Ishikawa (cell line): ENCODE measurements around the gene RELN.

Experiments used
- CEBPB ChIP-seq: IDR thresholded peaks from 2 replicates; pipeline ENCODE4 v1.6.1; 2012
- CREB1 ChIP-seq: IDR thresholded peaks from 2 replicates; pipeline ENCODE4 v1.6.1; 2012; ENCODE audit warnings: low read depth
- EGR1 ChIP-seq: IDR thresholded peaks from 2 replicates; pipeline ENCODE4 v1.6.1; 2012
- EP300 ChIP-seq: IDR thresholded peaks from 2 replicates; pipeline ENCODE4 v1.6.1; 2012; ENCODE audit warnings: borderline replicate concordance
- FOXM1 ChIP-seq: IDR thresholded peaks from 2 replicates; pipeline ENCODE4 v1.6.1; 2012; ENCODE audit warnings: low read depth, borderline replicate concordance
- NFIC ChIP-seq: IDR thresholded peaks from 2 replicates; pipeline ENCODE4 v1.6.1; 2012
- RAD21 ChIP-seq: IDR thresholded peaks from 2 replicates; pipeline ENCODE4 v1.6.1; 2012; ENCODE audit warnings: low read depth
- TAF1 ChIP-seq: IDR thresholded peaks from 2 replicates; pipeline ENCODE4 v1.6.1; 2012; ENCODE audit warnings: low read depth, mild to moderate bottlenecking
- TCF12 ChIP-seq: IDR thresholded peaks from 2 replicates; pipeline ENCODE4 v1.6.1; 2012; ENCODE audit warnings: low read depth
- TEAD4 ChIP-seq: IDR thresholded peaks from 2 replicates; pipeline ENCODE4 v1.6.1; 2012
- YY1 ChIP-seq: IDR thresholded peaks from 2 replicates; pipeline ENCODE4 v1.6.1; 2012; ENCODE audit warnings: low read depth
- ZBTB7A ChIP-seq: IDR thresholded peaks from 2 replicates; pipeline ENCODE4 v1.6.1; 2012; ENCODE audit warnings: low read depth
- TF ChIP-seq, protein P1 (sequence below): IDR thresholded peaks from 2 replicates; pipeline ENCODE4 v1.6.1; 2012; ENCODE audit warnings: low read depth, mild to moderate bottlenecking
- TF ChIP-seq, protein P2 (sequence below): IDR thresholded peaks from 2 replicates; pipeline ENCODE4 v1.6.1; 2012
- TF ChIP-seq, protein P3 (sequence below): IDR thresholded peaks from 2 replicates; pipeline ENCODE4 v1.6.1; 2012

Gene RELN

DNA sequence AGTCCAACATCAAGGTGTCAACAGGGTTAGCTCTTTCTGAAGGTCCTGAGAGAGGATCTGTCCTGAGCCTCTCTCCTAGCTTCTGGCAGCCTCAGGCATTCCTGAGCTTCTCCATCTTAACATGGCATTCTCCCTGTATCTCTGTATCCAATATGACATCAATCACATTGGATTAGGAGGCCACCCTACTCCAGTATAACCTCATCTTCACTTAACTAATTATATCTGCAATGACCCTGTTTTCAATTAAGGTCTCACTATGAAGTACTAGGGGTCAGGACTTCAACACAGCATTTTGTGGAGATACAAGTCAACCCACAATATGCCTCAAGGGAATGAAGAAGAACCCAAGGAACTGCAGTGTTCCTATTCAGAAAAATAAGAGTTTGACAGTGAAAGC is 133.8 kb downstream of the RELN start:
- TF ChIP-seq EGR1 (no peak), EP300 (no peak)
- TF ChIP-seq, protein P1, sequence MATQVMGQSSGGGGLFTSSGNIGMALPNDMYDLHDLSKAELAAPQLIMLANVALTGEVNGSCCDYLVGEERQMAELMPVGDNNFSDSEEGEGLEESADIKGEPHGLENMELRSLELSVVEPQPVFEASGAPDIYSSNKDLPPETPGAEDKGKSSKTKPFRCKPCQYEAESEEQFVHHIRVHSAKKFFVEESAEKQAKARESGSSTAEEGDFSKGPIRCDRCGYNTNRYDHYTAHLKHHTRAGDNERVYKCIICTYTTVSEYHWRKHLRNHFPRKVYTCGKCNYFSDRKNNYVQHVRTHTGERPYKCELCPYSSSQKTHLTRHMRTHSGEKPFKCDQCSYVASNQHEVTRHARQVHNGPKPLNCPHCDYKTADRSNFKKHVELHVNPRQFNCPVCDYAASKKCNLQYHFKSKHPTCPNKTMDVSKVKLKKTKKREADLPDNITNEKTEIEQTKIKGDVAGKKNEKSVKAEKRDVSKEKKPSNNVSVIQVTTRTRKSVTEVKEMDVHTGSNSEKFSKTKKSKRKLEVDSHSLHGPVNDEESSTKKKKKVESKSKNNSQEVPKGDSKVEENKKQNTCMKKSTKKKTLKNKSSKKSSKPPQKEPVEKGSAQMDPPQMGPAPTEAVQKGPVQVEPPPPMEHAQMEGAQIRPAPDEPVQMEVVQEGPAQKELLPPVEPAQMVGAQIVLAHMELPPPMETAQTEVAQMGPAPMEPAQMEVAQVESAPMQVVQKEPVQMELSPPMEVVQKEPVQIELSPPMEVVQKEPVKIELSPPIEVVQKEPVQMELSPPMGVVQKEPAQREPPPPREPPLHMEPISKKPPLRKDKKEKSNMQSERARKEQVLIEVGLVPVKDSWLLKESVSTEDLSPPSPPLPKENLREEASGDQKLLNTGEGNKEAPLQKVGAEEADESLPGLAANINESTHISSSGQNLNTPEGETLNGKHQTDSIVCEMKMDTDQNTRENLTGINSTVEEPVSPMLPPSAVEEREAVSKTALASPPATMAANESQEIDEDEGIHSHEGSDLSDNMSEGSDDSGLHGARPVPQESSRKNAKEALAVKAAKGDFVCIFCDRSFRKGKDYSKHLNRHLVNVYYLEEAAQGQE, result no peak

DNA sequence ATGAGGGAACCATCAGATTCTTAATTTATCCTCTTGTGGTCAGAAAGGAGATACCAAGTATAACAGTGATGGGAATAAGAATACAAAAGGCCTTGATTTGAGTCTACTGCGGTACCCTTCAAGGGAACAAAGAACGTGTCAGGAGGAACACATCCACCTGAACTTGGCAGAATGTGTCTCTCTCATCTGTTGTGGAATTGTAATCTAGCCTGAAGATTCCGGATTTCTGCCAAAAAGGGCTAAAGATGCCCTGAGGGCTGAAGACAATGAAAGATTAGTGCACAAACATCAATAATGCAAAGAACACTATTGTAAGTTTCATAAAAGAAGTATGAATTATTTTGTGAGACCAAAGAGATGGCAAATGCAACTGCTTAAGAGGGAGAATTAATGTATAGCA is 134.8 kb downstream of the RELN start:
- TF ChIP-seq EP300 (no peak), TEAD4 (no peak), NFIC (no peak), CREB1 (no peak), FOXM1 (no peak), YY1 (no peak), TAF1 (no peak), CEBPB (no peak), ZBTB7A (no peak), RAD21 (no peak), EGR1 (no peak), TCF12 (no peak)
- TF ChIP-seq, protein P2, sequence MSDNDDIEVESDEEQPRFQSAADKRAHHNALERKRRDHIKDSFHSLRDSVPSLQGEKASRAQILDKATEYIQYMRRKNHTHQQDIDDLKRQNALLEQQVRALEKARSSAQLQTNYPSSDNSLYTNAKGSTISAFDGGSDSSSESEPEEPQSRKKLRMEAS, result no peak
- TF ChIP-seq, protein P3, sequence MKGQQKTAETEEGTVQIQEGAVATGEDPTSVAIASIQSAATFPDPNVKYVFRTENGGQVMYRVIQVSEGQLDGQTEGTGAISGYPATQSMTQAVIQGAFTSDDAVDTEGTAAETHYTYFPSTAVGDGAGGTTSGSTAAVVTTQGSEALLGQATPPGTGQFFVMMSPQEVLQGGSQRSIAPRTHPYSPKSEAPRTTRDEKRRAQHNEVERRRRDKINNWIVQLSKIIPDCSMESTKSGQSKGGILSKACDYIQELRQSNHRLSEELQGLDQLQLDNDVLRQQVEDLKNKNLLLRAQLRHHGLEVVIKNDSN, result no peak
- TF ChIP-seq, protein P1, result no peak

DNA sequence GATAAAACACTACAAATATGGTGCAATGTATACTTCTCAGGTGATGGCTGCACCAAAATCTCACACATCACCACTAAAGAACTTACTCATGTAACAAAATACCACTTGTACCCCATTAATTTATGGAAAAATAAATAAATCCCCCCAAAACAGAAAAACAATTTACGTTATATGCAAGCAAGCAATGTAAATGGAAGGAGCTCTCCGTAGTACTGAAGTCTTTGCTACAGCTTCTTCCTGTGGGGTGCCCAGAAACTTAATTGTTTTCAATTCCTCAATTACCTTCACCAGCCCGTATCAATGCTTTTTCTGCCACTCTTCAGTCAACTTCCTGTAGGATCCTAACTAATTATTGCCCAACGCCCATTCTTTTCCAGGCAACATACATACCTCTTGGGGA is 138.1 kb downstream of the RELN start:
- TF ChIP-seq EGR1 (no peak), YY1 (no peak), CEBPB (no peak), TEAD4 (no peak)
- TF ChIP-seq, protein P3, result no peak
- TF ChIP-seq, protein P1, result peak; percentile 85

DNA sequence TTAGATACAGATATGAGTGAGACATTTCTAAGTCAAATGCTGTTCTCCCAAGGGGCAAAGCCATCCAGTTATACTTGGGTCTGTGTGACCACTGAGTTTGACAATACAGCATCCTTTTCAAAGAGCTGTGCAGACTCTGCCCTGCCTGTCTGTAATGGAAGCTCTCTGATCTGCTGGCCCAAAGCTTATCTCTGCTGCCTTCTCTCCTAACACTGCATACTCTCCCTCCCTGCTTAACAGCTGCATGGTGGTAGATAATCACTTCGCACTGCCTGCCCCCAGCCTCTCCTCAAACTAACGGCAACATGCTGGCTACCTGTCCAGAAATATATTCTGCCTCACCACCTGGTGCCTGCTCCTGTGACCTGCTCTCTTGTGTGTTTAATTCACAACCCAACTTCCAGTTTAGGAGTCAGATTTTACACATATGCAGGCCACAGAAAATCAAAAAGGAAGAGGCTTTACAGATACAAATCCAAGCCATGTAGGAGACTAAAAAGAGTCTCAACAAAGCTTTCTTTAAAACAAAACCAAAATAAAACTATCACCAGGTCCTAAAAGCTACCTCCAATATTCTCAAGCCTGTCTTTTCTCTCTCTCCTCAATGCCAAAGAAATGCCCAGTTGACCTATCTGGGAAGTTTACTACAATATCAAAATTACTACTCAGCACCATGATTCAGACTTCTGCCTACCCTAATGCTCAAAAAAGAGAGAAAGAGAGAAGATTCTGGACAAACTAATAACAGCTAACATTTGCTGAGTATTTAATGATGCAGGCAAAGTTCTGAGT is 145.6 kb downstream of the RELN start:
- TF ChIP-seq ZBTB7A (no peak), TEAD4 (no peak), TAF1 (no peak), EGR1 (no peak), NFIC (no peak), EP300 (no peak), TCF12 (no peak), CREB1 (no peak), YY1 (no peak), FOXM1 (no peak)
- TF ChIP-seq, protein P2, result no peak
- TF ChIP-seq, protein P3, result no peak
- TF ChIP-seq, protein P1, result no peak
